ENCODE results near the gene KIAA1328. TPM values are rescaled to one million over a fixed set of nuclear protein-coding genes. Genes with fewer than 3 reads are reported as not detected.
"Not testable (repeated sequence)": the region's sequence is repeated elsewhere in the genome, so short reads cannot be mapped to it uniquely, and the experiment has no call there.

Gene KIAA1328
- polyA plus RNA-seq, 1 of the 3 experiments (the other 2 are of a cell fraction), result 2.6 TPM

DNA sequence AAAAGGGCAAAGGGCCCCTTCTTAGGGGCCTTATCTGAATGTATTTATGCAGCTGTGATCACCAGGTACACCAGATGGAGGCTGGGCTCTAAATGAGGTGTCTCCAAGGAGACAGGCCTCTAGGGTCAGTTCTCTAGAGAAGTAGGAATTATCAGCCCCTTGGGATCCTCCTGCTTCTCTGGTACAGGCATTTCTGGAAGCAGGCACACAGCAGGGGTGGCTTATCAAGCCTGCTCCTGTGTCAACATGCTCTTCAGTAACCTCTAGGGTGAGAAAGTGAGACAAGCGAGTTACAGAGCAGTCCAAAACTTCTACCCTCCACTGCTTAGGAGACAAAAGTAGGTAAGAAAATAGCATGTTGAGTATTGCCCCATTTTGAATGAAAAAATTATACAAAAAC lies 13.9 kb upstream of the KIAA1328 start:
- Histone ChIP-seq H3F3A (replicated peaks; ENCODE audit: insufficient read depth) (peaks cover 3% of the 10 kb centered on the region), H3K9ac (no peak overlapping the region), H3K27me3 (ENCODE audit: insufficient read depth) (no peaks in the 10 kb centered on the region), H3K4me1 (ENCODE audit: control insufficient read depth in 1 of 2, insufficient read depth in 2 of 2, low read depth in 1 of 2, low read length in 1 of 2) (no peaks in the 10 kb centered on the region; a peak in 1 of 4 replicates), H3K9me3 (no peaks in the 10 kb centered on the region), H2AFZ (ENCODE audit: low read depth) (no peak overlapping the region), H3K9me2 (no peaks in the 10 kb centered on the region), H3K36me3 (replicated peaks in 1 of 2; ENCODE audit: control insufficient read depth in 1 of 2, insufficient read depth in 2 of 2, low read length in 1 of 2) (peaks cover 18 to 75% of the 10 kb centered on the region in 2 experiments), H4K20me1 (ENCODE audit: insufficient read depth) (0 out of 2 replicates have a peak, but pooled peaks cover 2% of the 10 kb centered on the region), H3K4me2 (no peak overlapping the region), H3K27ac (ENCODE audit: low read depth in 2 of 2, low read length in 1 of 2) (no peak overlapping the region; a peak in 1 of 4 replicates), H3K4me3 (ENCODE audit: low read depth in 2 of 2, low read length in 1 of 2) (no peak overlapping the region), H3K79me2 (ENCODE audit: insufficient read depth) (peaks cover 2% of the 10 kb centered on the region; the same call in 1 of the 2 replicates)
- ChIA-PET POLR2A (no interaction called here), CTCF (interaction anchor here (0.7 to 4.0 kb wide), 3 partner anchors 14 to 505 kb away, joined by 3 to 10 read pairs (median 5); partner anchors contain the start of genes KIAA1328 and TPGS2)
- TF ChIP-seq MXI1 (IDR thresholded peaks at IDR 0.05; ENCODE audit: low read depth, low read length) (no peak), FOXM1 (IDR thresholded peaks at IDR 0.05; ENCODE audit: low read depth) (no peak), NRF1 (IDR thresholded peaks at IDR 0.05; ENCODE audit: low read depth, low read length) (no peak), TAF1 (IDR thresholded peaks at IDR 0.05; ENCODE audit: borderline replicate concordance, low read depth, low read length) (no peak), RAD21 (IDR thresholded peaks at IDR 0.05; ENCODE audit: low read length) (no peak), TEAD4 (IDR thresholded peaks at IDR 0.05; ENCODE audit: borderline replicate concordance, insufficient read depth) (no peak), NFIC (IDR thresholded peaks at IDR 0.05; ENCODE audit: borderline replicate concordance) (no peak), RFX5 (IDR thresholded peaks at IDR 0.05; ENCODE audit: low read length) (no peak), FOSL2 (IDR thresholded peaks at IDR 0.05; ENCODE audit: borderline replicate concordance, low read depth) (no peak), SMC3 (IDR thresholded peaks at IDR 0.05; ENCODE audit: low read depth, low read length) (no peak), EZH2phosphoT487 (IDR thresholded peaks at IDR 0.05; ENCODE audit: borderline replicate concordance, low read depth) (no peak)
- TF ChIP-seq, protein P1, sequence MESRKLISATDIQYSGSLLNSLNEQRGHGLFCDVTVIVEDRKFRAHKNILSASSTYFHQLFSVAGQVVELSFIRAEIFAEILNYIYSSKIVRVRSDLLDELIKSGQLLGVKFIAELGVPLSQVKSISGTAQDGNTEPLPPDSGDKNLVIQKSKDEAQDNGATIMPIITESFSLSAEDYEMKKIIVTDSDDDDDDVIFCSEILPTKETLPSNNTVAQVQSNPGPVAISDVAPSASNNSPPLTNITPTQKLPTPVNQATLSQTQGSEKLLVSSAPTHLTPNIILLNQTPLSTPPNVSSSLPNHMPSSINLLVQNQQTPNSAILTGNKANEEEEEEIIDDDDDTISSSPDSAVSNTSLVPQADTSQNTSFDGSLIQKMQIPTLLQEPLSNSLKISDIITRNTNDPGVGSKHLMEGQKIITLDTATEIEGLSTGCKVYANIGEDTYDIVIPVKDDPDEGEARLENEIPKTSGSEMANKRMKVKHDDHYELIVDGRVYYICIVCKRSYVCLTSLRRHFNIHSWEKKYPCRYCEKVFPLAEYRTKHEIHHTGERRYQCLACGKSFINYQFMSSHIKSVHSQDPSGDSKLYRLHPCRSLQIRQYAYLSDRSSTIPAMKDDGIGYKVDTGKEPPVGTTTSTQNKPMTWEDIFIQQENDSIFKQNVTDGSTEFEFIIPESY (IDR thresholded peaks at IDR 0.05; ENCODE audit: borderline replicate concordance, low read depth), result no peak
- TF ChIP-seq, protein P2, sequence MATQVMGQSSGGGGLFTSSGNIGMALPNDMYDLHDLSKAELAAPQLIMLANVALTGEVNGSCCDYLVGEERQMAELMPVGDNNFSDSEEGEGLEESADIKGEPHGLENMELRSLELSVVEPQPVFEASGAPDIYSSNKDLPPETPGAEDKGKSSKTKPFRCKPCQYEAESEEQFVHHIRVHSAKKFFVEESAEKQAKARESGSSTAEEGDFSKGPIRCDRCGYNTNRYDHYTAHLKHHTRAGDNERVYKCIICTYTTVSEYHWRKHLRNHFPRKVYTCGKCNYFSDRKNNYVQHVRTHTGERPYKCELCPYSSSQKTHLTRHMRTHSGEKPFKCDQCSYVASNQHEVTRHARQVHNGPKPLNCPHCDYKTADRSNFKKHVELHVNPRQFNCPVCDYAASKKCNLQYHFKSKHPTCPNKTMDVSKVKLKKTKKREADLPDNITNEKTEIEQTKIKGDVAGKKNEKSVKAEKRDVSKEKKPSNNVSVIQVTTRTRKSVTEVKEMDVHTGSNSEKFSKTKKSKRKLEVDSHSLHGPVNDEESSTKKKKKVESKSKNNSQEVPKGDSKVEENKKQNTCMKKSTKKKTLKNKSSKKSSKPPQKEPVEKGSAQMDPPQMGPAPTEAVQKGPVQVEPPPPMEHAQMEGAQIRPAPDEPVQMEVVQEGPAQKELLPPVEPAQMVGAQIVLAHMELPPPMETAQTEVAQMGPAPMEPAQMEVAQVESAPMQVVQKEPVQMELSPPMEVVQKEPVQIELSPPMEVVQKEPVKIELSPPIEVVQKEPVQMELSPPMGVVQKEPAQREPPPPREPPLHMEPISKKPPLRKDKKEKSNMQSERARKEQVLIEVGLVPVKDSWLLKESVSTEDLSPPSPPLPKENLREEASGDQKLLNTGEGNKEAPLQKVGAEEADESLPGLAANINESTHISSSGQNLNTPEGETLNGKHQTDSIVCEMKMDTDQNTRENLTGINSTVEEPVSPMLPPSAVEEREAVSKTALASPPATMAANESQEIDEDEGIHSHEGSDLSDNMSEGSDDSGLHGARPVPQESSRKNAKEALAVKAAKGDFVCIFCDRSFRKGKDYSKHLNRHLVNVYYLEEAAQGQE (IDR thresholded peaks at IDR 0.05; ENCODE audit: low read depth, low read length), result no peak
- TF ChIP-seq, protein P3, sequence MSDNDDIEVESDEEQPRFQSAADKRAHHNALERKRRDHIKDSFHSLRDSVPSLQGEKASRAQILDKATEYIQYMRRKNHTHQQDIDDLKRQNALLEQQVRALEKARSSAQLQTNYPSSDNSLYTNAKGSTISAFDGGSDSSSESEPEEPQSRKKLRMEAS (IDR thresholded peaks at IDR 0.05; ENCODE audit: low read depth), result no peak
- TF ChIP-seq, protein P4, sequence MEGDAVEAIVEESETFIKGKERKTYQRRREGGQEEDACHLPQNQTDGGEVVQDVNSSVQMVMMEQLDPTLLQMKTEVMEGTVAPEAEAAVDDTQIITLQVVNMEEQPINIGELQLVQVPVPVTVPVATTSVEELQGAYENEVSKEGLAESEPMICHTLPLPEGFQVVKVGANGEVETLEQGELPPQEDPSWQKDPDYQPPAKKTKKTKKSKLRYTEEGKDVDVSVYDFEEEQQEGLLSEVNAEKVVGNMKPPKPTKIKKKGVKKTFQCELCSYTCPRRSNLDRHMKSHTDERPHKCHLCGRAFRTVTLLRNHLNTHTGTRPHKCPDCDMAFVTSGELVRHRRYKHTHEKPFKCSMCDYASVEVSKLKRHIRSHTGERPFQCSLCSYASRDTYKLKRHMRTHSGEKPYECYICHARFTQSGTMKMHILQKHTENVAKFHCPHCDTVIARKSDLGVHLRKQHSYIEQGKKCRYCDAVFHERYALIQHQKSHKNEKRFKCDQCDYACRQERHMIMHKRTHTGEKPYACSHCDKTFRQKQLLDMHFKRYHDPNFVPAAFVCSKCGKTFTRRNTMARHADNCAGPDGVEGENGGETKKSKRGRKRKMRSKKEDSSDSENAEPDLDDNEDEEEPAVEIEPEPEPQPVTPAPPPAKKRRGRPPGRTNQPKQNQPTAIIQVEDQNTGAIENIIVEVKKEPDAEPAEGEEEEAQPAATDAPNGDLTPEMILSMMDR (IDR thresholded peaks at IDR 0.05), result no peak
- WGBS (ENCODE audit: low lambda C conversion rate), result 100% methylated on average over 1 of the region's 1 CpG
- DNase-seq, result no peak

DNA sequence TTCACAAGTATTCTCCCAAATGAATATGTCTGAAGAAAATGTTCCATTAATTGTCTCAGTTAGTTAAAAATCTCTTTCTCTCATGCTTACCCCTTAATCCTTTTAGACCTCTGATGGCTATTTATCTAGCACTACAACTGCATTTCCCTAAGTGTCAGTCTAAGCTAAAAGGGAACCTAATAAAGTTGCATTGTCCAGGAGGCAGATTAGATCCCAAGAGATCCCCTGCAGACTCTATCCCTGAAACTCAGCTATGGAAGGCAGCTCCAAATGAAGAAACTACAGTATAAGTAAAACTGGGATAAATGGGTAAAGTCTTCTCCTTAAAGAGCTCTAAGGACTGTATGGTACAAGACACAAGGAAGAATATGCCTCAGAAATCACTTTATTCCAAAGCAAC lies 12.8 kb upstream of the KIAA1328 start:
- CTCF ChIA-PET, result interaction anchor here (4.0 kb wide), 1 partner anchor 128 kb away, joined by 10 read pairs; no protein-coding TSS in a partner anchor
- DNase-seq; H3K9me3 ChIP-seq; H3K27me3 ChIP-seq (ENCODE audit: insufficient read depth); H3F3A ChIP-seq (replicated peaks; ENCODE audit: insufficient read depth); H3K9me2 ChIP-seq; H3K4me3 ChIP-seq (ENCODE audit: low read depth in 2 of 2, low read length in 1 of 2); H3K4me2 ChIP-seq; H3K79me2 ChIP-seq (ENCODE audit: insufficient read depth); H3K27ac ChIP-seq (ENCODE audit: low read depth in 2 of 2, low read length in 1 of 2); POLR2A ChIA-PET; H2AFZ ChIP-seq (ENCODE audit: low read depth); H4K20me1 ChIP-seq (ENCODE audit: insufficient read depth); H3K4me1 ChIP-seq (ENCODE audit: control insufficient read depth in 1 of 2, insufficient read depth in 2 of 2, low read depth in 1 of 2, low read length in 1 of 2); H3K9ac ChIP-seq: not testable (repeated sequence)
- H3K36me3 ChIP-seq (replicated peaks in 1 of 2; ENCODE audit: control insufficient read depth in 1 of 2, insufficient read depth in 2 of 2, low read length in 1 of 2), result peaks cover 18 to 75% of the 10 kb centered on the region in 2 experiments

Measured in SK-N-SH (cell line).